Retinal pigment epithelial cell (primary cell): ENCODE data around the gene POU2AF2.

Experiments
- DNase-seq: peaks from one replicate; pipeline ENCODE4 v3.0.0-alpha.2; 2010; ENCODE audit warnings: low read depth
- H3K4me3 ChIP-seq: 2 replicates; pipeline ENCODE4 v1.5.1; 2011; ENCODE audit warnings: mild to moderate bottlenecking, low read length, control low read depth, moderate library complexity
- TF ChIP-seq, protein P1 (sequence below): conservative IDR thresholded peaks from 2 replicates; pipeline ENCODE4 v1.5.1; 2011; ENCODE audit warnings: low read depth, low read length, control low read depth, inconsistent platforms

Gene POU2AF2

DNA sequence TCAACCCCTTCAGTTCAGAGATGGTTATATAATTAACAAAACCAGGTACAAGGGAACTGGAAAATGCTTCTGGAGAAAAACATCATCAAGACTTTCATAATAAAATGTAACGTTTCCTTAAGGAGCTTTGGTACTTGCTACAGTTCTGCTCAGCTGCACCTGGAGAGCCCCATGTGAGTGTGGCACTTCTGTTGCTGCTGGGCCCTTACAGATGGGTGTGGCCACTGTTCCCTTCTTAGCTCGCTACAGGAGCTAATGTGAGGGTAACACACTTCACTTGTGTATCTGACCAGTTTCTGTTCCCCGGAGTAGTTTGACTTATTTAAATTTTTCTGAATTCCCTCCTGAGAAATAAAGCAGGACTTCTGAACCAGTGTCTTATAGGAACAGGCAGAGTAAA is 56.8 kb downstream of the POU2AF2 start:
- DNase-seq = no peak
- no peak overlapping the region for H3K4me3 ChIP-seq
- TF ChIP-seq, protein P1, sequence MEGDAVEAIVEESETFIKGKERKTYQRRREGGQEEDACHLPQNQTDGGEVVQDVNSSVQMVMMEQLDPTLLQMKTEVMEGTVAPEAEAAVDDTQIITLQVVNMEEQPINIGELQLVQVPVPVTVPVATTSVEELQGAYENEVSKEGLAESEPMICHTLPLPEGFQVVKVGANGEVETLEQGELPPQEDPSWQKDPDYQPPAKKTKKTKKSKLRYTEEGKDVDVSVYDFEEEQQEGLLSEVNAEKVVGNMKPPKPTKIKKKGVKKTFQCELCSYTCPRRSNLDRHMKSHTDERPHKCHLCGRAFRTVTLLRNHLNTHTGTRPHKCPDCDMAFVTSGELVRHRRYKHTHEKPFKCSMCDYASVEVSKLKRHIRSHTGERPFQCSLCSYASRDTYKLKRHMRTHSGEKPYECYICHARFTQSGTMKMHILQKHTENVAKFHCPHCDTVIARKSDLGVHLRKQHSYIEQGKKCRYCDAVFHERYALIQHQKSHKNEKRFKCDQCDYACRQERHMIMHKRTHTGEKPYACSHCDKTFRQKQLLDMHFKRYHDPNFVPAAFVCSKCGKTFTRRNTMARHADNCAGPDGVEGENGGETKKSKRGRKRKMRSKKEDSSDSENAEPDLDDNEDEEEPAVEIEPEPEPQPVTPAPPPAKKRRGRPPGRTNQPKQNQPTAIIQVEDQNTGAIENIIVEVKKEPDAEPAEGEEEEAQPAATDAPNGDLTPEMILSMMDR = no peak

DNA sequence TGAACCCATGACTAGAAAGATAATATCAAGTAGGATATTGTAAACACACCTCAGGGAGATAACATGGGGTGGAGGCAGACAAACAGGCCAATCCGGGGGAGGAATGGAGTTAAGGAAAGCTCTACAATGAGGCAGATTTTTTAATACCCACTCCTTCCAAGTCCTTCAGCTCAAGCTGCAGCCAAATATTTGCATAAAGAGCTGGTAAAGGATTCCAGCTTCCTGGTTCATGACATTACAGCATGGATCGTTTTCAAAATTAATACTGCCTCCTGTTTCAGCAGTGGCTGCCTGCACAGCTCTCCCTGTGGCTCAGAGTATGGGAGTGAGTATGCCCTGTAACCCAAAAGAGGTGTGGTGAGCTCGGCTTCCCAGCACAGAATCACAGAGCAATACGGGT is 57.9 kb downstream of the POU2AF2 start:
- no peak for DNase-seq
- no peak overlapping the region for H3K4me3 ChIP-seq
- TF ChIP-seq, protein P1 = no peak

DNA sequence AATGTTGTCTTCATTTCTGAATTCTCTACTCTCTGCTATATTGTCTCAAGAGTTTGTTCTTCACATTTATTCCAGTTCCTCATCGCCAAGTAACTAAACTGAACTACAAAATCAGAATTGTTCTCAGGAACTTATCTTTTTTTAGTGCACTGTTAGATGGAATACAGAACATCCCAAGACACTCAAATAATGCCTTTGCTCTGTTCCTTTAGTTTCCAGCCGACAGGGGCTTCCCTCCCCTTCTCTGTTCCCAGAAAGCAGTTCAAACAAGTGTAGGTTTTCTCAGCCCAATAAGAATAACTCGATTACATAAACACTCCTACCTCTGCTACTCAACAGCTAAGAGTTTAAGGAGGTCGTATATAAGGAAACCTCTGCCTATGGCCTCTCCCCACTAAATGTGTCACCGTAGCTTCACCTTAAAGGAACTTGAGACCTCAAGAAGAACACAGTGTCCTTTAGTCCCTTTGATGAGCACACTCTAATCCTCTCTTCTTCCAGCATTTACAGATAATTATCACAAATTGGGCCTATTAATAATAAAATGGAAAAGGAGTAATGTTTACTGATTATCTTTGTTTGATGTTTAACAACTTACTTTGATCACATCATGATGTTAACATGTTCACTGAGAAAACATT is 59.8 kb downstream of the POU2AF2 start:
- H3K4me3 ChIP-seq = no peak overlapping the region
- DNase-seq = no peak
- TF ChIP-seq, protein P1 = no peak

DNA sequence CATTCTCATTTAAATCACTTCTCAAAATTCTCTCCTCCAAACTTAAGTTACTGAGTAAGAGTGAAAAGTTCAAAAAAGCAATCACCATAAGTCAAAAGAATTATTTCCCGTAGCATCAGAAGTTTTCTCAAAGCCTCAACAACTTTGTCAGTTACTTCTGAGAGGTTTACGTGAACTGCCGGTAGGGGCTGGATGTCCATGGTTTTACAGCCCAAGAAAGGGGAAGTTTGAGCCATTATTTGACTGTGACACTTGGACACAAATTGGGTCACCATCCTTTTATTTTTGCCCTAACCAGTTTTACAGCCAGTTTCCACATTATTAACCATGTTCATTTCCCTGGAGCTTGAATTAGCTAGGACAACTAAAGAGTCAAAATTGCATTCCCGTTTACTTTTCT is 60.4 kb downstream of the POU2AF2 start:
- DNase-seq = no peak
- TF ChIP-seq, protein P1 = no peak
- H3K4me3 ChIP-seq = no peak overlapping the region

DNA sequence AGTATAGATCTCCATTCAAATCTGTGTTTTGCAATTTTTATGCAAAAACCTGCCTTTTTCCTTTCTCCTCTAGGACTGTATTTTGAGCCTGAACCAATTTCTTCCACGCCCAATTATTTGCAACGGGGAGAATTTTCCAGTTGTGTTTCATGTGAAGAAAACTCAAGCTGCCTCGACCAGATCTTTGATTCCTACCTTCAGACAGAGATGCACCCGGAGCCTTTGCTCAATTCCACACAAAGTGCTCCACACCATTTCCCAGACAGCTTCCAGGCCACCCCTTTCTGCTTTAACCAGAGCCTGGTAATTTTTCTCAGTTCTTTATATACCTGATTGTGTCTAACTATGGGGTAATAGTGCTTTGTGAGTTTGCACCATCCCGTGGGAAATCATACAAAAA is 60.8 kb downstream of the POU2AF2 start:
- no peak overlapping the region for H3K4me3 ChIP-seq
- TF ChIP-seq, protein P1 = no peak
- no peak for DNase-seq

DNA sequence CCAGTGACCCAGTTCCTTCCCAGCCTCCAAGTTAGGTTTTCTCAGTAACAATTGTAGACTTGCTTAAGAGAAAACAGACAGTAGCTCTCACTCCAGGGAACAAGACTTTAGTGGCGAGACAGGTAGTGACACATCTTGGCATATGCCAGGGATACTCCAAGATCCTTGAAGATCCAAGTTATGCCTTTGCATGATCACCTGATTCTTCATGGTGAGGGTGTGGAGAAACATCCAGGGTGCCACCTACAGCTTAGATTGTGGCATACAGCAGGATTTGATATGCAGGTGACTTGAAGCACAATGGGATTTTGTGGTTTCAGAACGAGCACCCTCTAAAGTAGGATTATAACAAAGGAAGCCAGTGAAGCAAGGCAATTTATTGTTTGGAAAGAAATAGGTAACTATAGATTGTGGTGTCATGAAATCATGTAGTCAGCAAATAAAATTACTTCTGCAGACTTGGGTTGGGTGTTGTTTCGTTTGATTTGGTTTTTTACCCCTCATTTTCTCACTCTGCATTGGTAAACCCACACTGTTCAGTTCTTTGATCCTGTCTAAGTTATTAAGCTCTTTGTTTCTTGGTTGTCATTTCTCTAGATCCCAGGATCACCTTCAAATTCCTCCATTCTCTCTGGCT is 62.1 kb downstream of the POU2AF2 start:
- H3K4me3 ChIP-seq = no peak overlapping the region
- no peak for DNase-seq
- TF ChIP-seq, protein P1 = no peak

DNA sequence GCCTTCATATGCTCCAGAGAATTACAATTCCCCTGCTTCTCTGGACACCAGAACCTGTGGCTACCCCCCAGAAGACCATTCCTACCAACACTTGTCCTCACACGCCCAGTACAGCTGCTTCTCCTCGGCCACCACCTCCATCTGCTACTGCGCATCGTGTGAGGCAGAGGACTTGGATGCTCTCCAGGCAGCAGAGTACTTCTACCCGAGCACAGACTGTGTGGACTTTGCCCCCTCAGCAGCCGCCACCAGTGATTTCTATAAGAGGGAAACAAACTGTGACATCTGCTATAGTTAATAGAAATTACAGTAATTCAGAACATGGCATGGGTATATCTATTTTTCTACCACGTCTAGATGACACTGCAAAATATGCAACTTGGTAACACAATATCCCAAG is 62.6 kb downstream of the POU2AF2 start:
- no peak for DNase-seq
- H3K4me3 ChIP-seq = no peak overlapping the region
- TF ChIP-seq, protein P1 = no peak
